Activated CD4-positive, alpha-beta memory T cell treated with anti-CD3 and anti-CD28 coated beads for 36 hours (primary cell): ENCODE measurements around the gene RNF13. TPM values are rescaled to one million over a fixed set of nuclear protein-coding genes. Genes with fewer than 3 reads are reported as not detected.
"Not testable (repeated sequence)": the region's sequence is repeated elsewhere in the genome, so short reads cannot be mapped to it uniquely, and the experiment has no call there.

Source experiments
- CTCF ChIA-PET: fragments of 350-600 bp; sonication (Branson Sonifier 250); formaldehyde crosslinking; loops from one replicate; lab custom pipeline; 2021; ENCODE audit warnings: antibody characterized with exemption, inconsistent platforms; lab: Charles Lee
- POLR2A ChIA-PET: fragments of 350-600 bp; sonication (Branson Sonifier 250); formaldehyde crosslinking; loops from one replicate; lab custom pipeline; 2021; ENCODE audit warnings: antibody characterized with exemption; lab: Charles Lee
- DNase-seq: peaks from one replicate; pipeline ENCODE4 v3.0.0-alpha.2; 2020
- H3K27ac Mint-ChIP-seq: one replicate; pipeline ENCODE4 v1.8.0; 2021; ENCODE audit warnings: mixed read lengths
- H3K27me3 Mint-ChIP-seq: one replicate; pipeline ENCODE4 v1.8.0; 2021; ENCODE audit warnings: mixed read lengths
- H3K36me3 Mint-ChIP-seq: one replicate; pipeline ENCODE4 v1.8.0; 2021; ENCODE audit warnings: mixed read lengths
- H3K4me1 Mint-ChIP-seq: one replicate; pipeline ENCODE4 v1.8.0; 2021; ENCODE audit warnings: low read depth, mixed read lengths
- H3K4me3 Mint-ChIP-seq: one replicate; pipeline ENCODE4 v1.8.0; 2021; ENCODE audit warnings: mild to moderate bottlenecking, mixed read lengths
- H3K9me3 Mint-ChIP-seq: one replicate; pipeline ENCODE4 v1.8.0; 2021; ENCODE audit warnings: mixed read lengths
- intact Hi-C: fragments of 100-400 bp; cut with micrococcal nuclease; formaldehyde crosslinking; loops from one replicate; pipeline ENCODE4 v1.15.1; 2023
- total RNA-seq, 2 experiments: library from RNA; stranded (reverse); gene quantifications; one replicate each; pipeline ENCODE4 v1.2.3, GENCODE V29; 2021

The RNF13 gene
- total RNA-seq, 2 experiments from 2014 or later: 29.4 to 31.5 TPM

DNA sequence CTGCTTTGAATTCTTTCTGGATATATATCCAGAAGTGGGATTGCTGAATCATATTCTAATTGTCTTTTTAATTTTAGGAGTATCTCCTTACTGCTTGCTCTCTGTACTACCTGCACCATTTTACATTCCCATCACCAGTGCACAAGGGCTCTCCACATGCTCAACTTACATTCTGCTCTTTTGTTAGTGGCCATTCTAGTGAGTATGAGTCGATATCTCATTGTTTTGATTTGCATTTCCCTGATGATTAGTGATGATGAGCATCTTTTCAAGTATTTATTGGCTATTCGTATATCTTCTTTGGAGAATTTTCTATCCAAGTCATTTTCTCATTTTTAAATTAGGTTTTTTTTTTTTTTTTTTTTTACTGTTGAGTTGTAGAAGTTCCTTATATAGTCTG lies 128.2 kb downstream of the RNF13 start:
- POLR2A ChIA-PET: no interaction called here
- CTCF ChIA-PET: no interaction called here
- H3K27me3 Mint-ChIP-seq: no peaks in the 10 kb centered on the region
- H3K36me3 Mint-ChIP-seq: peaks cover 28% of the 10 kb centered on the region
- peaks cover 20% of the 10 kb centered on the region for H3K4me1 Mint-ChIP-seq
- no peak for DNase-seq
- intact Hi-C loops: no loop called here
- no peak overlapping the region for H3K27ac Mint-ChIP-seq
- H3K9me3 Mint-ChIP-seq: peaks cover 2% of the 10 kb centered on the region
- H3K4me3 Mint-ChIP-seq: no peak overlapping the region

GRCh38 chr3:149941946-149942345 lies 128.9 kb downstream of the RNF13 start:
- CTCF ChIA-PET: no interaction called here
- intact Hi-C loops: no loop called here
- Mint-ChIP-seq H3K27me3 (no peaks in the 10 kb centered on the region), H3K4me3 (no peak overlapping the region), H3K9me3 (peaks cover 2% of the 10 kb centered on the region), H3K4me1 (peaks cover 19% of the 10 kb centered on the region), H3K27ac (no peak overlapping the region), H3K36me3 (peaks cover 32% of the 10 kb centered on the region)
- no peak for DNase-seq
- POLR2A ChIA-PET: no interaction called here

GRCh38 chr3:149942409-149942808 lies 129.4 kb downstream of the RNF13 start:
- peaks cover 33% of the 10 kb centered on the region for H3K36me3 Mint-ChIP-seq
- H3K4me3 Mint-ChIP-seq: no peak overlapping the region
- ChIA-PET POLR2A (no interaction called here), CTCF (no interaction called here)
- H3K4me1 Mint-ChIP-seq: peaks cover 21% of the 10 kb centered on the region
- H3K9me3 Mint-ChIP-seq: peaks cover 2% of the 10 kb centered on the region
- H3K27ac Mint-ChIP-seq: no peak overlapping the region
- DNase-seq: no peak
- intact Hi-C loops: no loop called here
- H3K27me3 Mint-ChIP-seq: no peaks in the 10 kb centered on the region

GRCh38 chr3:149943966-149944365 lies 131.0 kb downstream of the RNF13 start:
- CTCF ChIA-PET, H3K4me3 Mint-ChIP-seq, H3K27ac Mint-ChIP-seq, POLR2A ChIA-PET, DNase-seq, H3K27me3 Mint-ChIP-seq, H3K9me3 Mint-ChIP-seq, intact Hi-C loops: not testable (repeated sequence)
- Mint-ChIP-seq H3K36me3 (peaks cover 33% of the 10 kb centered on the region), H3K4me1 (peaks cover 19% of the 10 kb centered on the region)

GRCh38 chr3:149947231-149947630 lies 134.2 kb downstream of the RNF13 start:
- CTCF ChIA-PET: no interaction called here
- no peak overlapping the region for H3K4me3 Mint-ChIP-seq
- peaks cover 29% of the 10 kb centered on the region for H3K36me3 Mint-ChIP-seq
- intact Hi-C loops: no loop called here
- peaks cover 2% of the 10 kb centered on the region for H3K9me3 Mint-ChIP-seq
- peaks cover 9% of the 10 kb centered on the region for H3K4me1 Mint-ChIP-seq
- H3K27me3 Mint-ChIP-seq: no peaks in the 10 kb centered on the region
- POLR2A ChIA-PET: no interaction called here
- H3K27ac Mint-ChIP-seq: no peak overlapping the region
- no peak for DNase-seq

GRCh38 chr3:149949181-149949580 lies 136.2 kb downstream of the RNF13 start:
- H3K27me3 Mint-ChIP-seq: no peaks in the 10 kb centered on the region
- H3K4me3 Mint-ChIP-seq: no peak overlapping the region
- CTCF ChIA-PET: interaction anchor here (0.6 to 1.1 kb wide), 4 partner anchors 12 to 452 kb away, joined by 3 to 4 read pairs (median 4); no protein-coding TSS in a partner anchor
- peaks cover 15% of the 10 kb centered on the region for H3K36me3 Mint-ChIP-seq
- H3K9me3 Mint-ChIP-seq: no peaks in the 10 kb centered on the region
- intact Hi-C loops: no loop called here
- H3K27ac Mint-ChIP-seq: no peak overlapping the region
- peaks cover 15% of the 10 kb centered on the region for H3K4me1 Mint-ChIP-seq
- no peak for DNase-seq
- POLR2A ChIA-PET: no interaction called here

GRCh38 chr3:149954812-149955211 lies 141.8 kb downstream of the RNF13 start:
- Mint-ChIP-seq H3K4me3 (no peak overlapping the region), H3K27me3 (no peaks in the 10 kb centered on the region), H3K9me3 (no peaks in the 10 kb centered on the region), H3K4me1 (peaks cover 22% of the 10 kb centered on the region), H3K27ac (no peak overlapping the region), H3K36me3 (peaks cover 4% of the 10 kb centered on the region)
- intact Hi-C loops: no loop called here
- no peak for DNase-seq
- ChIA-PET CTCF (interaction anchor here (1.3 to 3.0 kb wide), 2 partner anchors 12 to 17 kb away, joined by 3 to 19 read pairs; no protein-coding TSS in a partner anchor), POLR2A (no interaction called here)

- ChIA-PET POLR2A (no interaction called here), CTCF (interaction anchor here (1.2 to 3.0 kb wide), 4 partner anchors 12 to 229 kb away, joined by 3 to 19 read pairs (median 4); no protein-coding TSS in a partner anchor)
- intact Hi-C loops: no loop called here
- Mint-ChIP-seq H3K27ac (no peak overlapping the region), H3K4me1 (peaks cover 22% of the 10 kb centered on the region), H3K36me3 (peaks cover under 1% of the 10 kb centered on the region), H3K4me3 (no peak overlapping the region), H3K9me3 (no peaks in the 10 kb centered on the region), H3K27me3 (no peaks in the 10 kb centered on the region)
- no peak for DNase-seq
Observed at GRCh38 chr3:149955449-149955848, 142.4 kb downstream of the RNF13 start.

DNA sequence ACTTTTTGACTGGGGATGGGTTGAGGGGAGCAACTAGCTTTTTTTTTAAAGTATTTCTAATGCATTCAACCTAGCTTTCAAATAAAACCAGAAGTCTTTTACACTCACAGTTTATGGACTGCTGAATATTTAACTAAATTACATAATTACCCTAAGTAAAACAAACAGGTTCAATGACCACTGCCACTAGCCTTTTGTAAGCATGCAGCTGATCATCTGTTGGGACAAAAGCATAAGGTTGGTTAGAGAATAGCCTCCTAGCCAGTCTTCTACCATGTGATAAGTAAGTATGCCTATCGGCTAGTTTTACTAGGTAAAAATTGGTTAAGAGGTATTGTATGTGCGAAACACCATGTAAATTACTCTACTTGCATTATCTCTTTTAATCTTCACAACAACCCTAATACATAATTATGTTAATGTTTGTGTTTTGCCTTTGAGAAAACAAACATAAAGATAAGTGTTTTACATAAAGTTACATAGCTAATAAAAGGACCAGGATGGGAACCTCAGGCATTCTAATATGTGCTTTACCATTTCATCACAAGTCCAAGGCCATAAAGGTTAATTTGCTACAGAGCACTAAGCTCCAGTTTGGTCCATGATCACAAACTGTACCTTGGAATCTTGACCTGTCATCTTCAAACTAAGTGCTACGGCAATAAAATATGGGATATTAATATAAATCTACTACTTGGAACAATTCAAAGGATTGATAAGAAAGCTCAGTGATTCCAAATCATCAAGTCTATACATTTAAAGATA lies 144.5 kb downstream of the RNF13 start:
- Mint-ChIP-seq H3K27me3 (no peaks in the 10 kb centered on the region), H3K4me3 (no peak overlapping the region), H3K27ac (no peak overlapping the region), H3K9me3 (no peaks in the 10 kb centered on the region), H3K4me1 (peaks cover 22% of the 10 kb centered on the region), H3K36me3 (peaks cover 2% of the 10 kb centered on the region)
- POLR2A ChIA-PET: no interaction called here
- DNase-seq: no peak
- CTCF ChIA-PET: interaction anchor here (1.1 to 2.1 kb wide), 4 partner anchors 10 to 263 kb away, joined by 3 to 7 read pairs (median 6); no protein-coding TSS in a partner anchor
- intact Hi-C loops: no loop called here

DNA sequence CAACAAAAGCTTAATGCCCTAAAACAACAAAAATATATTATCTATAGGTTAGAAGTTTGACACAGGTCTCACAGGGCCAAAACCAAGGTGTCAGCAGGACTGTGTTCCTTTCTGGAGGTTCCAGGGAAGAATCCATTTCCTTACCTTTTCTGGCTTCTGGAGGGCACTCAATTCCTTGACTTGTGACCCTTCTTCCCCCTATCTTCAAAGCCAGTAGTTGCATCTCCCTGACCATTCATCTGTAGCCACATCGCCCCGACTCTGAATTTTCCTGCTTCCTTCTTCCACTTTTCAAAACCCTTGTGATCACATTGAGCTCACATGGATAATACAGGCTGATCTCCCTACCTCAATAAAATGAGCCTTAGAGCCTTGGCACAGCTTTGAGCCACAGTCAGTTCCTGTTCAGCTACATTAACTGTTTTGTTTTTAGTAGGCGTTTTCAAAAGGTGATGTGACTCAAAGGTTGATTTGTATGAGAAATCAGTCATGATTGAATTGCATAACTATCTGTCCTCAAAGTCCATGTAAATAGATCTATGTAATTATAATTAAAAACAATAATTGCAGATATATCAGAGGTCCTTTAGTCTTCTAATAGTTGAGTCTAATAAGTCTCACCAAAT lies 145.3 kb downstream of the RNF13 start:
- Mint-ChIP-seq H3K9me3 (no peaks in the 10 kb centered on the region), H3K4me3 (no peak overlapping the region), H3K4me1 (peaks cover 19% of the 10 kb centered on the region), H3K36me3 (peaks cover 2% of the 10 kb centered on the region), H3K27me3 (no peaks in the 10 kb centered on the region), H3K27ac (no peak overlapping the region)
- intact Hi-C loops: no loop called here
- DNase-seq: no peak
- ChIA-PET CTCF (interaction anchor here (1.0 to 2.1 kb wide), 5 partner anchors 9 to 262 kb away, joined by 3 to 7 read pairs (median 5); no protein-coding TSS in a partner anchor), POLR2A (no interaction called here)

DNA sequence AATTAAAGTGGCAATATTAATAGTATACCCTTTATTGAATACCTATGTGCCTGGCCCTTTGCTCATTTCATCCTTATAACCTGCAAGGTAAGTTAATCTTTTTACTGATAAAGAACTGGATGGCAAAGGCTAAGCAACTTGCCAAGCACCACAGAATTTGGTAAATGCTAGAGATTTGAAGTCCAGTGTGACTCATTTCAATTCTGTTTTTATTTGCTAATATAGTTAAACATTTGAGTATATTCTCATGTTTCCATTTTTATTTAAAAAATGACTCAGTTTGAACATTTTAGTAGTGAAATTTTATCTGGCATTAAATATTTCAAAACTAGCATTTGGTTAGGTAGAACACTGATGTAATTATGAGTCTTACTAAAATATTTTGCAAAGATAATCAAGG lies 146.4 kb downstream of the RNF13 start:
- peaks cover 2% of the 10 kb centered on the region for H3K36me3 Mint-ChIP-seq
- H3K27me3 Mint-ChIP-seq: no peaks in the 10 kb centered on the region
- no peak for DNase-seq
- POLR2A ChIA-PET: no interaction called here
- no peaks in the 10 kb centered on the region for H3K9me3 Mint-ChIP-seq
- no peak overlapping the region for H3K27ac Mint-ChIP-seq
- intact Hi-C loops: no loop called here
- peaks cover 10% of the 10 kb centered on the region for H3K4me1 Mint-ChIP-seq
- no peak overlapping the region for H3K4me3 Mint-ChIP-seq
- CTCF ChIA-PET: no interaction called here

- Mint-ChIP-seq H3K36me3 (peaks cover 2% of the 10 kb centered on the region), H3K4me1 (peaks cover 2% of the 10 kb centered on the region), H3K9me3 (no peaks in the 10 kb centered on the region), H3K27ac (no peak overlapping the region), H3K27me3 (no peaks in the 10 kb centered on the region), H3K4me3 (no peak overlapping the region)
- intact Hi-C loops: loop anchor here (10.0 kb wide), 1 partner anchor 531 kb away; no protein-coding TSS in a partner anchor
- CTCF ChIA-PET: interaction anchor here (1.1 to 2.0 kb wide), 2 partner anchors 27 to 221 kb away, joined by 4 to 6 read pairs; no protein-coding TSS in a partner anchor
- POLR2A ChIA-PET: no interaction called here
- DNase-seq: no peak
Observed at GRCh38 chr3:149963485-149963884, 150.5 kb downstream of the RNF13 start.
